T-cell (primary cell): ENCODE results near the gene DYNC1LI1. TPM values are rescaled to one million over a fixed set of nuclear protein-coding genes. Genes with fewer than 3 reads are reported as not detected.

Source experiments
- ATAC-seq, 4 experiments: fragments of 200-7000 bp in 3 of 4; fragments of 150-1000 bp in 1 of 4; cut with Tn5 transposase; replicated peaks in 1 of 4; 1 replicate in 3 of 4; 2 replicates in 1 of 4; pipeline ENCODE4 v1.10.0; 2021; ENCODE audit warnings: moderate library complexity in 3 of 4, mild to moderate bottlenecking in 2 of 4, moderate number of reproducible peaks in 1 of 4
- CTCF ChIA-PET, 2 donors: fragments of 300-600 bp; sonication (Branson Sonifier 250); formaldehyde crosslinking; loops; one replicate each; lab custom pipeline; 2022; ENCODE audit warnings: antibody characterized with exemption in 2 of 2; lab: Charles Lee
- POLR2A ChIA-PET, 2 donors: fragments of 300-600 bp; sonication (Branson Sonifier 250); formaldehyde crosslinking; loops; one replicate each; lab custom pipeline; 2022; ENCODE audit warnings: antibody characterized with exemption in 2 of 2; lab: Charles Lee
- DNase-seq, 35 experiments: peaks; one replicate each; pipeline versions ENCODE4 v3.0.0 to v3.0.0-alpha.2; 2013 to 2023
- H3K27ac ChIP-seq: one replicate; pipeline ENCODE4 v1.5.1; 2013; ENCODE audit warnings: low read length
- H3K27me3 ChIP-seq, 2 experiments: replicated peaks in 1 of 2; 1 replicate in 1 of 2; 2 replicates in 1 of 2; pipeline versions ENCODE4 v1.6.1 to v1.7.0; 2013; ENCODE audit warnings: low read length in 1 of 2, mixed read lengths in 1 of 2; ENCODE audit not compliant: control insufficient read depth in 2 of 2, insufficient read depth in 2 of 2; ENCODE audit errors: extremely low read depth in 1 of 2
- H3K36me3 ChIP-seq, 2 donors: 1 replicate in 1 of 2; 2 replicates in 1 of 2; pipeline versions ENCODE4 v1.6.1 to v1.7.0; 2013; ENCODE audit warnings: low read length in 1 of 2; ENCODE audit not compliant: control insufficient read depth in 2 of 2, insufficient read depth in 1 of 2; ENCODE audit errors: extremely low read depth in 1 of 2
- H3K4me1 ChIP-seq, 2 experiments: 1 replicate in 1 of 2; 2 replicates in 1 of 2; pipeline versions ENCODE4 v1.6.1 to v1.7.0; 2013; ENCODE audit warnings: low read length in 2 of 2, mixed read lengths in 1 of 2; ENCODE audit not compliant: insufficient read depth in 2 of 2, control insufficient read depth in 1 of 2; ENCODE audit errors: extremely low read depth in 1 of 2
- H3K4me3 ChIP-seq, 2 donors: 1 replicate in 1 of 2; 2 replicates in 1 of 2; pipeline versions ENCODE4 v1.5.1 to v1.7.0; 2013; ENCODE audit warnings: mild to moderate bottlenecking in 2 of 2, low read length in 1 of 2, moderate library complexity in 1 of 2; ENCODE audit not compliant: control insufficient read depth in 1 of 2; ENCODE audit errors: extremely low read depth in 1 of 2
- H3K9me3 ChIP-seq: 2 replicates; pipeline ENCODE4 v1.7.0; 2013
- H3K27ac Mint-ChIP-seq, 2 donors: one replicate each; pipeline ENCODE4 v1.8.0; 2020 to 2021; ENCODE audit warnings: mild to moderate bottlenecking in 2 of 2, mixed read lengths in 2 of 2
- H3K27me3 Mint-ChIP-seq, 2 donors: one replicate each; pipeline ENCODE4 v1.8.0; 2021 to 2022; ENCODE audit warnings: mixed read lengths in 2 of 2
- H3K36me3 Mint-ChIP-seq: one replicate; pipeline ENCODE4 v1.8.0; 2021; ENCODE audit warnings: mixed read lengths
- H3K4me1 Mint-ChIP-seq, 3 donors: one replicate each; pipeline ENCODE4 v1.8.0; 2020 to 2022; ENCODE audit warnings: mixed read lengths in 3 of 3, mild to moderate bottlenecking in 1 of 3
- H3K4me3 Mint-ChIP-seq, 3 donors: one replicate each; pipeline ENCODE4 v1.8.0; 2020 to 2022; ENCODE audit warnings: mild to moderate bottlenecking in 3 of 3, mixed read lengths in 3 of 3, moderate library complexity in 3 of 3
- H3K9me3 Mint-ChIP-seq, 3 donors: one replicate each; pipeline ENCODE4 v1.8.0; 2020 to 2022; ENCODE audit warnings: mixed read lengths in 3 of 3
- WGBS: methylation state at CpG from one replicate; pipeline ENCODE4 v1.1.5; 2013; ENCODE audit warnings: missing lambda C conversion rate; ENCODE audit not compliant: insufficient coverage; 5-methylcytosine and 5-hydroxymethylcytosine counted together
- total RNA-seq, 35 experiments: library from RNA in 6 of 35; stranded (reverse) in 6 of 35; fragments of 120-200 nt in 1 of 35; gene quantifications; one replicate each; pipeline versions ENCODE4 v1.2.1 to v1.2.4 and lab custom pipeline; 2013 to 2026

Gene DYNC1LI1
- total RNA-seq, 5 donors from 2014 or later (not counting 1 experiment from before 2014, with no cell fraction given): 24.7 to 32.6 (median 28.2) TPM

DNA sequence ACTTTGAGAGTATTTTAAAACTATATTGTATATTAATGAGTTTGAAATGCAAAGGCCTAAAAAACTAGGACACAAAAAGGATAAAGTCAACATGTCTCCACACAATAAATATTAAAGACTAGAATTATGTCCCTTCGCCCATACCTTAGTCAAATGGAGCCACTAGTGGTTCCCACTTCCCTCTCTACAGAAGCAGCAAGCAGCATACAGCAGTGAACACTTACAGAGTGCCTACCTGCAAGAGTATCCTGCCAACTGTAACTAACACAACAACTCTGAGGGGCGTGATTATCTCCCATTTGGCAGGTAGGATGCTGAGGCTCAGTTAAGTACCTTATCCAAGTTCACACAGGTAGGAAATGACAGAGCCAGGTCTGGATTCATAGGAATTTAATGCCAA lies 17.2 kb downstream of the DYNC1LI1 start:
- Histone ChIP-seq H3K27me3 (no peaks in the 10 kb centered on the region), H3K27ac (no peak overlapping the region), H3K4me1 (no peaks in the 10 kb centered on the region), H3K4me3 (no peak overlapping the region), H3K9me3 (no peaks in the 10 kb centered on the region), H3K36me3 (no peaks in the 10 kb centered on the region)
- no peak for ATAC-seq
- peaks cover 6% of the 10 kb centered on the region for H3K36me3 Mint-ChIP-seq
- no peak overlapping the region for H3K4me3 Mint-ChIP-seq
- no peak for DNase-seq
- H3K27ac Mint-ChIP-seq: no peak overlapping the region
- no peaks in the 10 kb centered on the region for H3K9me3 Mint-ChIP-seq
- H3K4me1 Mint-ChIP-seq: peaks cover 45 to 62% (median 52%) of the 10 kb centered on the region in 3 donors
- 90% methylated on average over 2 of the region's 2 CpGs for WGBS
- ChIA-PET POLR2A (interaction anchor here in 1 of 2 donors (0.6 kb wide), 1 partner anchor 154 kb away, joined by 3 read pairs; no protein-coding TSS in a partner anchor), CTCF (interaction anchor here in 1 of 2 donors (0.5 kb wide), 1 partner anchor 222 kb away, joined by 3 read pairs; no protein-coding TSS in a partner anchor)
- H3K27me3 Mint-ChIP-seq: no peaks in the 10 kb centered on the region

DNA sequence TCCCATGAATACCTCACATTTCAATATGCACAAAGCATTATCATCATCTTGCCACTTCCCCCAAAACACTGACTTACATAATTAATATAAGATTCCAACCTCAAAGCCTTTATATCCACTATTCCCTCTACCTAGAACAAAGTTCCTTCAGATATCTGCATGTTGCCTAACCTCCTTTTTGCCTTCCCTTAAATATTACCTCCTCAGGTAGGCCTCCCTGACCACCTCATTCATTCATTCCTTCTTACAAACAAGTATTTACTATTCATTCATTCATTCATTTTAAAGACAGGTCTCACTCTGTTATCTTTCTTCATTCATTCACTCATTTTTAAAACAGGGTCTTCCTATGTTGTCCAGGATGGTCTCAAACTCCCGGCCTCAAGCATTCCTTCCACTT lies 18.6 kb downstream of the DYNC1LI1 start:
- no peak overlapping the region for H3K4me3 ChIP-seq
- no peaks in the 10 kb centered on the region for H3K4me1 ChIP-seq
- H3K36me3 Mint-ChIP-seq: peaks cover 6% of the 10 kb centered on the region
- POLR2A ChIA-PET: no interaction called here
- H3K4me3 Mint-ChIP-seq: no peak overlapping the region
- DNase-seq: no peak
- no peaks in the 10 kb centered on the region for H3K27me3 ChIP-seq
- H3K9me3 ChIP-seq: no peaks in the 10 kb centered on the region
- no peaks in the 10 kb centered on the region for H3K36me3 ChIP-seq
- WGBS: 100% methylated on average over 1 of the region's 1 CpG
- no peak for ATAC-seq
- H3K27me3 Mint-ChIP-seq: no peaks in the 10 kb centered on the region
- H3K4me1 Mint-ChIP-seq: peaks cover 50 to 69% (median 59%) of the 10 kb centered on the region in 3 donors
- H3K9me3 Mint-ChIP-seq: no peaks in the 10 kb centered on the region
- CTCF ChIA-PET: no interaction called here
- H3K27ac Mint-ChIP-seq: peak overlapping the region in 1 of 2 donors; percentile 7
- no peak overlapping the region for H3K27ac ChIP-seq

DNA sequence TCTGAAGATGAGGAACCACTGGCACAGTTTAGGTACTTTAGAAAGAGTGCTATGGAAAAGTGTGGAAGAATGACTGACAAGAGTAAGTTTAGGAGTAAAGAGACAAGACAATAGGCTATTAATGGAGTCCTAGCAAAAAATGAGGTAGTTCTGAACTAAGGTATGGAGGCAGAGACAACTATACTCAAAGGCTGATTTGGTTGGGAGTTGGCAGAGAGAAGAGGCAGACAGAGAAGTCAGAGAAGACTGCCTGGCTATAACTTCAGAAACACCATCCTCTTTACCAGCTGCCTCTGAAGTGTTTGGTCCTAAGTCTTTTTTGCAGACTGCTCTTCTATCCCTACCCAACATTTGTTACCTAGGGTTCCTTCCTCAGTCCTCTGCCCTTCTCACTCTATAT lies 19.2 kb downstream of the DYNC1LI1 start:
- ChIA-PET POLR2A (interaction anchor here in 1 of 2 donors (0.7 kb wide), 1 partner anchor 1147 kb away, joined by 4 read pairs; no protein-coding TSS in a partner anchor), CTCF (interaction anchor here in 1 of 2 donors (0.5 kb wide), 1 partner anchor 60 kb away, joined by 3 read pairs; no protein-coding TSS in a partner anchor)
- peaks cover 7% of the 10 kb centered on the region for H3K36me3 Mint-ChIP-seq
- H3K27ac Mint-ChIP-seq: peak overlapping the region in 1 of 2 donors; percentile 7
- no peak overlapping the region for H3K4me3 Mint-ChIP-seq
- Histone ChIP-seq H3K4me3 (no peak overlapping the region), H3K9me3 (no peaks in the 10 kb centered on the region), H3K36me3 (no peaks in the 10 kb centered on the region), H3K27me3 (no peaks in the 10 kb centered on the region), H3K4me1 (no peaks in the 10 kb centered on the region), H3K27ac (no peak overlapping the region)
- H3K27me3 Mint-ChIP-seq: no peaks in the 10 kb centered on the region
- H3K9me3 Mint-ChIP-seq: no peaks in the 10 kb centered on the region
- ATAC-seq (peak in 1 of 4 experiments; percentile 9), DNase-seq (no peak)
- peaks cover 49 to 66% (median 56%) of the 10 kb centered on the region in 3 donors for H3K4me1 Mint-ChIP-seq

DNA sequence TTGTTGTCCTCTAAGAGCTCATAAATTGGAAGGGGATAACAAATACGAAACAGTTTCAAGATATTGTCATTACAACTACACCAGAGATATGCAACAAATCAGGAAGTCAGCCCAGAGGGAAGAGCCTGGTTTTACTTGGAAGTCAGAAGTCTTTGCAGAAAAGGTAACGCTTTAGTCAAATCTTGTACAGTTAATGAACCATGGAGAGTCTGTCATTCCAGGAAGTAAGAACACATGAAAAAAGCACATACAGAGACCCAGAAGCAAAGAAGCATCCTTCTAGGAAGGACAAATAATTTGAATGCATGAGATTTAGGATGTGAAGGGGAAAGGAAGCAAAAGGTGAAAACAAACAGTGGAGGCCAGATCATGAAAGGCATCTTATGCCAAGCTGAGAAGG lies 19.6 kb downstream of the DYNC1LI1 start:
- DNase-seq: no peak
- Mint-ChIP-seq H3K27me3 (no peaks in the 10 kb centered on the region), H3K9me3 (no peaks in the 10 kb centered on the region), H3K27ac (no peak overlapping the region), H3K4me3 (no peak overlapping the region), H3K4me1 (peaks cover 49 to 64% (median 54%) of the 10 kb centered on the region in 3 donors), H3K36me3 (peaks cover 9% of the 10 kb centered on the region)
- H3K4me1 ChIP-seq: no peaks in the 10 kb centered on the region
- H3K27ac ChIP-seq: no peak overlapping the region
- H3K4me3 ChIP-seq: no peak overlapping the region
- H3K9me3 ChIP-seq: no peaks in the 10 kb centered on the region
- POLR2A ChIA-PET: interaction anchor here in 1 of 2 donors (0.7 to 1.2 kb wide), 2 partner anchors 19 to 1147 kb away, joined by 4 to 6 read pairs; no protein-coding TSS in a partner anchor
- H3K27me3 ChIP-seq: no peaks in the 10 kb centered on the region
- H3K36me3 ChIP-seq: no peaks in the 10 kb centered on the region
- CTCF ChIA-PET: interaction anchor here in 1 of 2 donors (0.5 kb wide), 1 partner anchor 60 kb away, joined by 3 read pairs; no protein-coding TSS in a partner anchor
- WGBS: no CpG with 5 or more reads among the region's 2 CpGs
- ATAC-seq: no peak

DNA sequence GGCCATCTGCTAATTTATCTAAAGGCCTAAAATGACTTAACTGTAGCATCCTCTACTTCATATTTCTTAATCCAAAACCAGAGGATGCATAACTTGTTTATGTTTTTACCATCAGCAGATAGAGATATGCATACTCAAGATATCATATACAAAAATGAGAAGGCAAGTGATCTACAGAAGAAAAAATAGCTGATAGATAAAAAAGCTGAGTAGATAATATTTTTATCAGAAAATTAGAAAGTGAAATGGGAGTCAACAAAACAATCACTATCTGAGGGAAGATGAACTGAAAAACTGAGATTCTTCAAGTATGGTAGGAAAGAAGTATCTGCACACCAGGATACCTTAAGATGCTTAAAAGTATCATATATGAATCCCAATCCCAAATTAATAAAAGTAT lies 25.4 kb downstream of the DYNC1LI1 start:
- Histone ChIP-seq H3K4me3 (no peak overlapping the region), H3K9me3 (no peaks in the 10 kb centered on the region), H3K27ac (no peak overlapping the region), H3K36me3 (peaks cover 0 to 8% of the 10 kb centered on the region in 2 donors), H3K27me3 (no peaks in the 10 kb centered on the region), H3K4me1 (no peaks in the 10 kb centered on the region)
- Mint-ChIP-seq H3K27me3 (no peaks in the 10 kb centered on the region), H3K36me3 (peaks cover 29% of the 10 kb centered on the region), H3K4me1 (peaks cover 21 to 31% (median 21%) of the 10 kb centered on the region in 3 donors), H3K9me3 (no peaks in the 10 kb centered on the region), H3K27ac (peak overlapping the region in 1 of 2 donors; percentile 44), H3K4me3 (no peak overlapping the region)
- DNase-seq (no peak), ATAC-seq (no peak)
- POLR2A ChIA-PET: interaction anchor here in 1 of 2 donors (0.5 kb wide), 1 partner anchor 38 kb away, joined by 3 read pairs; no protein-coding TSS in a partner anchor
- CTCF ChIA-PET: interaction anchor here (0.6 kb wide), 2 partner anchors 23 to 34 kb away, joined by 3 read pairs; no protein-coding TSS in a partner anchor

DNA sequence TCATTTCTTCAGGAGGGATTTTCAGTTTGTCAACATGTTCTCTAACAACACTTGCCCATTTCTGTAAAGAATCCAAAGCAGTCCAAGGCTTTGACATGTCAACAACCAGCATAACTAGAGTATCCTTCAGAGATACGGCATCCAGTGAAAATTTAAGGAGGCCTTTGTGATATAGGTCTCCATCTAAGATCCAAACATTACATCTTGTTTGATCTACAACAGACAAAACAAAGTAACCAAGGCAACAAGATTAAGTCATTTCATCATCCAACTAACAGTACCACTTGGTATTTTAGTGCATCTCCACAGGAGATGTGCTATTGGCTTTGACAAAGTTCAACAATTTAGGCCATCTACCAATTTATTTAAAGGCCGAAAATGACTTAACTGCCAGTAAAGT lies 25.8 kb downstream of the DYNC1LI1 start:
- no peak overlapping the region for H3K4me3 ChIP-seq
- no peak overlapping the region for H3K27ac ChIP-seq
- Mint-ChIP-seq H3K27me3 (no peaks in the 10 kb centered on the region), H3K9me3 (no peaks in the 10 kb centered on the region), H3K27ac (no peak overlapping the region), H3K36me3 (peaks cover 29% of the 10 kb centered on the region), H3K4me1 (peaks cover 21 to 29% (median 21%) of the 10 kb centered on the region in 3 donors), H3K4me3 (no peak overlapping the region)
- no peaks in the 10 kb centered on the region for H3K27me3 ChIP-seq
- no peaks in the 10 kb centered on the region for H3K9me3 ChIP-seq
- ChIA-PET CTCF (interaction anchor here (0.6 kb wide), 2 partner anchors 23 to 33 kb away, joined by 3 read pairs; no protein-coding TSS in a partner anchor), POLR2A (no interaction called here)
- peaks cover 0 to 8% of the 10 kb centered on the region in 2 donors for H3K36me3 ChIP-seq
- WGBS: 90% methylated on average over 1 of the region's 2 CpGs
- ATAC-seq: no peak
- H3K4me1 ChIP-seq: no peaks in the 10 kb centered on the region
- no peak for DNase-seq
